ENCODE results near the gene ROPN1L.
"Not testable (repeated sequence)": the region's sequence is repeated elsewhere in the genome, so short reads cannot be mapped to it uniquely, and the experiment has no call there.

The ROPN1L gene

DNA sequence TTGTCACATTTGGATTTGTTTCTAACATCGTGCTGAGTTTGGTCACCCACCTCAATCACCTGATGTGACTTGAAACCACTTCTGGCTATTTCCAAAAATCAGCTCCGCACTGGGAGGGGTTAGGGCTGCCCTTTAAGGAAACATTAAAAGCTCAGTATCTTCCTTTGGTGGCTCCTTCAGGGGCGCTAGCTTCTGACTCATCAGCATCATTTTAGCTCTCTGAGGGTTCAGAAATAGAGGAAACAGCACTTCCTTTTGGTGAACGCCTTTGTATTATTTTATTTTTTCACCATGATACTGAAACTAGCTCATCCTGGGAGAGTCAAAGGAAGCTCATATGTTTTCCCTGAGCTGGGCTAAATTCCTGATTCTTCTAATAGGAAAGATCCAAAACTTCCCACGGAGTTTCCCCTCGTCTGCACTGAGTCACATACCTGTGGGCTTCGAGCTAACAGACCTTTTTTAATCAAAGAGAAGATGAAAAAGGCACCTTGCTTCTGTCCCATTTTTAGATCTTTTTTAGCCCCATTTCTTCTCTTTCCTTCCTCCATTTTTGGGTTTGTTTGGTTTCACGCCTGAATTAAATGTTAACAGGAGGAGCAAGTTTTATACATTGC, 48.2 kb downstream of the ROPN1L start:
- WGBS, 2 experiments (ENCODE audit: insufficient coverage in 2 of 2) = 71 to 85% methylated on average over 4 to 7 of the region's 8 CpGs
- H3K4me3 ChIP-seq (ENCODE audit: extremely low read depth, insufficient read depth, low read length, poor library complexity, severe bottlenecking) = no peak overlapping the region
- no peaks in the 10 kb centered on the region for H3K36me3 ChIP-seq (ENCODE audit: control insufficient read depth, insufficient read depth, low read length)
- peaks cover 12% of the 10 kb centered on the region for H3K9me3 ChIP-seq (ENCODE audit: control insufficient read depth, low read length)
- no peak overlapping the region for H3K27ac ChIP-seq (ENCODE audit: low read depth, low read length, severe bottlenecking)
- peaks cover 10% of the 10 kb centered on the region for H3K4me1 ChIP-seq (ENCODE audit: control insufficient read depth, insufficient read depth, low read length, poor library complexity, severe bottlenecking)

- Histone ChIP-seq H3K4me1 (ENCODE audit: control insufficient read depth, insufficient read depth, low read length, poor library complexity, severe bottlenecking) (peaks cover 8% of the 10 kb centered on the region), H3K27ac (ENCODE audit: low read depth, low read length, severe bottlenecking) (no peak overlapping the region), H3K4me3 (ENCODE audit: extremely low read depth, insufficient read depth, low read length, poor library complexity, severe bottlenecking) (no peak overlapping the region), H3K9me3 (ENCODE audit: control insufficient read depth, low read length) (peaks cover 17% of the 10 kb centered on the region), H3K36me3 (ENCODE audit: control insufficient read depth, insufficient read depth, low read length) (no peaks in the 10 kb centered on the region)
- WGBS, 2 experiments (ENCODE audit: insufficient coverage in 2 of 2) = 78 to 84% methylated on average over 9 to 12 of the region's 14 CpGs
These were observed 49.4 kb downstream of the ROPN1L start for GRCh38 chr5:10490927-10491672.

GRCh38 chr5:10491673-10492026, 50.0 kb downstream of the ROPN1L start:
- WGBS, 2 experiments (ENCODE audit: insufficient coverage in 2 of 2) = 97 to 98% methylated on average over 9 of the region's 9 CpGs
- Histone ChIP-seq H3K4me3 (ENCODE audit: extremely low read depth, insufficient read depth, low read length, poor library complexity, severe bottlenecking) (no peak overlapping the region), H3K9me3 (ENCODE audit: control insufficient read depth, low read length) (peaks cover 17% of the 10 kb centered on the region), H3K4me1 (ENCODE audit: control insufficient read depth, insufficient read depth, low read length, poor library complexity, severe bottlenecking) (peaks cover 4% of the 10 kb centered on the region), H3K36me3 (ENCODE audit: control insufficient read depth, insufficient read depth, low read length) (no peaks in the 10 kb centered on the region), H3K27ac (ENCODE audit: low read depth, low read length, severe bottlenecking) (no peak overlapping the region)

DNA sequence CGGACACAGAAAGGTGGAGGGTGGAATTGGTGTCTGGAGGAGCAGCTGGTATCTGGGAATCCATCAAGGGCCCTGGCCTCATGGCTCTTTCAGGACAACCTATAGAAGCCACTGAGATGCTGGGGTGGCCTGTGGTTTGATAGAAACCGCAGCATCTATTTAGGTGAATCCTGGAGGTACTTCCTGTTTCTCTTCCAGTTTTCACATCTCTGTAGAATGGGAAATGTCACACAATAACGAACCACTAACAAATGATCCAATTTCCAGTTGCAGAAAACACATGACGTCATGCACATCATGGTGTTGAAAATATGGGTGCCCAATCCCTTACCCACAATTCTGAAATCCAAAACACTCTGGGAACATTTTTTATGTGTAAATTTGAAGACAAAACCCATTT, 52.2 kb downstream of the ROPN1L start:
- peaks cover 17% of the 10 kb centered on the region for H3K9me3 ChIP-seq (ENCODE audit: control insufficient read depth, low read length)
- no peaks in the 10 kb centered on the region for H3K36me3 ChIP-seq (ENCODE audit: control insufficient read depth, insufficient read depth, low read length)
- H3K4me1 ChIP-seq (ENCODE audit: control insufficient read depth, insufficient read depth, low read length, poor library complexity, severe bottlenecking) = no peaks in the 10 kb centered on the region
- H3K4me3 ChIP-seq (ENCODE audit: extremely low read depth, insufficient read depth, low read length, poor library complexity, severe bottlenecking) = no peak overlapping the region
- no peak overlapping the region for H3K27ac ChIP-seq (ENCODE audit: low read depth, low read length, severe bottlenecking)
- 74 to 88% methylated on average over 3 to 4 of the region's 4 CpGs for WGBS, 2 experiments (ENCODE audit: insufficient coverage in 2 of 2)

- H3K9me3 ChIP-seq (ENCODE audit: control insufficient read depth, low read length) = peaks cover 17% of the 10 kb centered on the region
- not testable (repeated sequence) for H3K27ac ChIP-seq (ENCODE audit: low read depth, low read length, severe bottlenecking); H3K36me3 ChIP-seq (ENCODE audit: control insufficient read depth, insufficient read depth, low read length); H3K4me1 ChIP-seq (ENCODE audit: control insufficient read depth, insufficient read depth, low read length, poor library complexity, severe bottlenecking); H3K4me3 ChIP-seq (ENCODE audit: extremely low read depth, insufficient read depth, low read length, poor library complexity, severe bottlenecking)
- WGBS, 2 experiments (ENCODE audit: insufficient coverage in 2 of 2) = 94 to 97% methylated on average over 4 of the region's 6 CpGs
These were observed 52.8 kb downstream of the ROPN1L start for GRCh38 chr5:10494497-10494896.

DNA sequence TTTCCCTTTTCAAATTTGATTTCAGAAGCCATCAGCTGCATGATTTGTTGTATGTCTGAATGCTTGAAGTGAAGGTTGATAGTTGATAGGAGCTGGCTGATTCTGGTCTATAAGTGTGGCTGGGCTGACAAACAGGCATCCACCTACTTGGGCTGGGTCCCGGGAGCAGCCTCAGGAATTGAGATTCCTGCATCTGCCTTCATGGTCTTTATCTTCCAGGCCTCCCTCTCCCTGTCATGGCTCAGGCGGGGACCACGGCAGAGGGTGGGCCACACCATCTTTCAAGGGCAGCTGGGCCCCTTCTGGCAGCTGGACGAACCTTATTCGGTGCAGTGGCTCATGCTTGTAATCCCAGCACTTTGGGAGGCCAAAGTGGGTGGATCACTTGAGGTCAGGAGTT, 55.9 kb downstream of the ROPN1L start:
- Histone ChIP-seq H3K36me3 (ENCODE audit: control insufficient read depth, insufficient read depth, low read length) (no peaks in the 10 kb centered on the region), H3K4me3 (ENCODE audit: extremely low read depth, insufficient read depth, low read length, poor library complexity, severe bottlenecking) (no peak overlapping the region), H3K27ac (ENCODE audit: low read depth, low read length, severe bottlenecking) (no peak overlapping the region), H3K9me3 (ENCODE audit: control insufficient read depth, low read length) (peaks cover 17% of the 10 kb centered on the region), H3K4me1 (ENCODE audit: control insufficient read depth, insufficient read depth, low read length, poor library complexity, severe bottlenecking) (no peaks in the 10 kb centered on the region)
- WGBS, 2 experiments (ENCODE audit: insufficient coverage in 2 of 2) = 92 to 96% methylated on average over 2 to 3 of the region's 5 CpGs

DNA sequence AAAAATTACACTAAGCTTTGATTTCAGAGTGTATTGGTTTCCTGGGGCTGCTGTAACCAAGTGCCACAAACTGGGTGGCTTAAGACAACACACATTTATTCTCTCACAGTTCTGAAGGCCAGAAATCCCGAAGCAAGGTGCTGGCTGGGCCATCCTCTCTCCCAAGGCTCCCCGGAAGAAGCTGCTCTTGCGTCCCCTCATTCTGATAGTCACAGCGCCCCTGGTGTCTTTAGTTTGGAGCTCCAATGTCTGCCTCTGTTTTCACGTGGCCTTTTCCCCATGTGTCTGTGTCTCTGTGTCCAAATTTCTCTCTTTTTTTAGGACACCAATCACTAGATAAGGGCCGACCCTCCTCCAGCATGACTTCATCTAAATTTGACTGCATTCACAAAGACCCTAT, 56.7 kb downstream of the ROPN1L start:
- Histone ChIP-seq H3K9me3 (ENCODE audit: control insufficient read depth, low read length) (peaks cover 17% of the 10 kb centered on the region), H3K4me3 (ENCODE audit: extremely low read depth, insufficient read depth, low read length, poor library complexity, severe bottlenecking) (no peak overlapping the region), H3K27ac (ENCODE audit: low read depth, low read length, severe bottlenecking) (no peak overlapping the region), H3K4me1 (ENCODE audit: control insufficient read depth, insufficient read depth, low read length, poor library complexity, severe bottlenecking) (no peaks in the 10 kb centered on the region), H3K36me3 (ENCODE audit: control insufficient read depth, insufficient read depth, low read length) (no peaks in the 10 kb centered on the region)
- 73 to 74% methylated on average over 6 of the region's 6 CpGs for WGBS, 2 experiments (ENCODE audit: insufficient coverage in 2 of 2)

- Histone ChIP-seq H3K4me1 (ENCODE audit: control insufficient read depth, insufficient read depth, low read length, poor library complexity, severe bottlenecking) (no peaks in the 10 kb centered on the region), H3K9me3 (ENCODE audit: control insufficient read depth, low read length) (peaks cover 13% of the 10 kb centered on the region), H3K4me3 (ENCODE audit: extremely low read depth, insufficient read depth, low read length, poor library complexity, severe bottlenecking) (no peak overlapping the region), H3K36me3 (ENCODE audit: control insufficient read depth, insufficient read depth, low read length) (no peaks in the 10 kb centered on the region), H3K27ac (ENCODE audit: low read depth, low read length, severe bottlenecking) (no peak overlapping the region)
- 90% methylated on average over 3 to 7 of the region's 9 CpGs for WGBS, 2 experiments (ENCODE audit: insufficient coverage in 2 of 2)
These were observed 57.4 kb downstream of the ROPN1L start for GRCh38 chr5:10499066-10499465.

- Histone ChIP-seq H3K36me3 (ENCODE audit: control insufficient read depth, insufficient read depth, low read length) (no peaks in the 10 kb centered on the region), H3K4me3 (ENCODE audit: extremely low read depth, insufficient read depth, low read length, poor library complexity, severe bottlenecking) (no peak overlapping the region), H3K27ac (ENCODE audit: low read depth, low read length, severe bottlenecking) (no peak overlapping the region), H3K4me1 (ENCODE audit: control insufficient read depth, insufficient read depth, low read length, poor library complexity, severe bottlenecking) (no peaks in the 10 kb centered on the region), H3K9me3 (ENCODE audit: control insufficient read depth, low read length) (peaks cover 6% of the 10 kb centered on the region)
- WGBS, 2 experiments (ENCODE audit: insufficient coverage in 2 of 2) = 100% methylated on average over 1 of the region's 2 CpGs
These were observed 58.1 kb downstream of the ROPN1L start for GRCh38 chr5:10499776-10500175.

GRCh38 chr5:10500669-10501068, 59.0 kb downstream of the ROPN1L start:
- H3K4me1 ChIP-seq (ENCODE audit: control insufficient read depth, insufficient read depth, low read length, poor library complexity, severe bottlenecking) = no peaks in the 10 kb centered on the region
- no peaks in the 10 kb centered on the region for H3K36me3 ChIP-seq (ENCODE audit: control insufficient read depth, insufficient read depth, low read length)
- WGBS, 2 experiments (ENCODE audit: insufficient coverage in 2 of 2) = 83 to 100% methylated on average over 1 to 2 of the region's 3 CpGs
- no peak overlapping the region for H3K27ac ChIP-seq (ENCODE audit: low read depth, low read length, severe bottlenecking)
- no peak overlapping the region for H3K4me3 ChIP-seq (ENCODE audit: extremely low read depth, insufficient read depth, low read length, poor library complexity, severe bottlenecking)
- no peaks in the 10 kb centered on the region for H3K9me3 ChIP-seq (ENCODE audit: control insufficient read depth, low read length)

- Histone ChIP-seq H3K27ac (ENCODE audit: low read depth, low read length, severe bottlenecking) (no peak overlapping the region), H3K4me3 (ENCODE audit: extremely low read depth, insufficient read depth, low read length, poor library complexity, severe bottlenecking) (no peak overlapping the region)
These were observed 59.9 kb downstream of the ROPN1L start for GRCh38 chr5:10501554-10502075.

More at GRCh38 chr5:10501554-10502075, 59.9 kb downstream of the ROPN1L start:
- WGBS, 2 experiments (ENCODE audit: insufficient coverage in 2 of 2) = 81 to 89% methylated on average over 4 to 6 of the region's 9 CpGs
- no peaks in the 10 kb centered on the region for H3K9me3 ChIP-seq (ENCODE audit: control insufficient read depth, low read length)
- H3K36me3 ChIP-seq (ENCODE audit: control insufficient read depth, insufficient read depth, low read length) = no peaks in the 10 kb centered on the region
- no peaks in the 10 kb centered on the region for H3K4me1 ChIP-seq (ENCODE audit: control insufficient read depth, insufficient read depth, low read length, poor library complexity, severe bottlenecking)

Measured in mesodermal cell (in vitro differentiated cells).